C4-2B (cell line): ENCODE data around the gene EML6.

Experiments used
- CTCF ChIP-seq: fragments of 450-650 bp; conservative IDR thresholded peaks from 2 replicates; pipeline ENCODE4 v1.5.1; 2017; ENCODE audit warnings: mild to moderate bottlenecking
- ZFX ChIP-seq: fragments of 450-650 bp; IDR thresholded peaks from 2 replicates; pipeline ENCODE4 v1.6.1; 2017

- no peak for TF ChIP-seq CTCF
- no peak for TF ChIP-seq ZFX
Measured at GRCh38 chr2:54808661-54809060, 85.2 kb downstream of the EML6 start.
